ENCODE results near the gene ERCC2. TPM values are rescaled to one million over a fixed set of nuclear protein-coding genes. Genes with fewer than 3 reads are reported as not detected.
A peak's percentile ranks its signal among the peaks of the same experiment; 100 is the strongest.

ERCC2 gene
- total RNA-seq, 1 donor from 2014 or later: 44.7 TPM

DNA sequence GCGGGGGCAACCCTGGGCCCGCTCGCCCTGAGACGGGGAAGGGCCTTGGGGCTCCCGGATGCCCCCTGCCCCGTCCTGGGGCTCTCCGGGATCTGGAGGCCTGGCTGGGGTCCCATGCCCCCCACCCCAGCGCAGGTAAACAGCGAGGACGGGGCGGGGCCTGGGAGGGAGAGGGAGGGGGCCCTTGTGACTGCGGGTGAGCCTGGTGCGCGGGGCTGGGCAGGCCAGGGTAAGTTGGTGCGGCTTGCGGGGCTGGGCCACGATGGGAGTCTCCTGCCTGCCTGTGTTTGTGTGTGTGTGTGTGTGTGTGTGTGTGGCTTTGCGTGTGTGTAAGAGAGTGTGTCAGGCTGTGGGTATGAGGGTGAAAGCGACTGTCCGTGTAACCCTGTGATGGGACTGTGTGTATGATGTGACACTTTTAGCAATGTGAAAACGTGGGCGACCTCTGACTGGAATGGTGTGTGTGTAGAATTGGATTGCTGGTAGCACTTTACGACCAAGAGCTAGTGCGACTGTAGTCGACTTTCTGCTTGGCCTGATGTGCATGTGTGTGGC is 29.4 kb downstream of the ERCC2 start:
- peaks cover 7% of the 10 kb centered on the region for H3K27me3 ChIP-seq (ENCODE audit: insufficient read depth, low read length)
- H3K4me3 ChIP-seq (ENCODE audit: insufficient read depth, low read depth, low read length): no peak overlapping the region
- no peaks in the 10 kb centered on the region for H3K79me2 ChIP-seq (ENCODE audit: insufficient read depth, low read length)
- no peaks in the 10 kb centered on the region for H3K36me3 Mint-ChIP-seq (ENCODE audit: low read depth, unreplicated experiment)
- no peaks in the 10 kb centered on the region for H3K4me1 ChIP-seq (ENCODE audit: insufficient read depth, low read length)
- DNase-seq (ENCODE audit: low read depth) (no peak), FAIRE-seq (peak; percentile 59)
- H3K9ac ChIP-seq (ENCODE audit: low read length): no peak overlapping the region
- H2AFZ ChIP-seq (ENCODE audit: low read depth, low read length): no peak overlapping the region
- peak; percentile 48 for TF ChIP-seq EZH2 (IDR thresholded peaks at IDR 0.05; ENCODE audit: insufficient read depth, low read length)
- TF ChIP-seq CTCF (IDR thresholded peaks at IDR 0.05; ENCODE audit: insufficient read depth, low read depth, low read length): no peak
- no peaks in the 10 kb centered on the region for H3K36me3 ChIP-seq (ENCODE audit: insufficient read depth, low read length)
- H3K4me1 Mint-ChIP-seq (ENCODE audit: low read depth, unreplicated experiment): no peaks in the 10 kb centered on the region
- peaks cover 2% of the 10 kb centered on the region for H3K9me3 Mint-ChIP-seq (ENCODE audit: unreplicated experiment)
- no peaks in the 10 kb centered on the region for H3K9me3 ChIP-seq (ENCODE audit: insufficient read depth, low read depth, low read length)
- H3K4me3 Mint-ChIP-seq (ENCODE audit: unreplicated experiment): no peak overlapping the region
- peaks cover 15% of the 10 kb centered on the region for H3K27me3 Mint-ChIP-seq (ENCODE audit: low read depth, unreplicated experiment)
- peak overlapping the region; percentile 38 for H3K4me2 ChIP-seq (ENCODE audit: low read length)
- H3K27ac ChIP-seq (ENCODE audit: low read depth, low read length): no peak overlapping the region
- H3K27ac Mint-ChIP-seq (ENCODE audit: unreplicated experiment): no peak overlapping the region
- no peaks in the 10 kb centered on the region for H4K20me1 ChIP-seq (ENCODE audit: insufficient read depth, low read length)

GRCh38 chr19:45340232-45340898 is 30.0 kb downstream of the ERCC2 start, which contains the start of gene KLC3:
Gene KLC3, plus strand, starts transcription at chr19:45340750. Its CDS starts 4,792 bp downstream, at chr19:45345542.
- H3K9me3 ChIP-seq (ENCODE audit: insufficient read depth, low read depth, low read length): no peaks in the 10 kb centered on the region
- H3K4me1 ChIP-seq (ENCODE audit: insufficient read depth, low read length): no peaks in the 10 kb centered on the region
- H3K27ac ChIP-seq (ENCODE audit: low read depth, low read length): no peak within 1 kb of the TSS
- no peaks in the 10 kb centered on the region for H3K36me3 ChIP-seq (ENCODE audit: insufficient read depth, low read length)
- H3K27me3 ChIP-seq (ENCODE audit: insufficient read depth, low read length): peaks cover 7% of the 10 kb centered on the region
- DNase-seq (ENCODE audit: low read depth): no peak
- Mint-ChIP-seq H3K36me3 (ENCODE audit: low read depth, unreplicated experiment) (no peaks in the 10 kb centered on the region), H3K27ac (ENCODE audit: unreplicated experiment) (no peak within 1 kb of the TSS), H3K4me3 (ENCODE audit: unreplicated experiment) (peak within 1 kb of the TSS; percentile 72), H3K27me3 (ENCODE audit: low read depth, unreplicated experiment) (peaks cover 12% of the 10 kb centered on the region), H3K9me3 (ENCODE audit: unreplicated experiment) (peaks cover 3% of the 10 kb centered on the region), H3K4me1 (ENCODE audit: low read depth, unreplicated experiment) (no peaks in the 10 kb centered on the region)
- peak within 1 kb of the TSS; percentile 38 for H3K4me2 ChIP-seq (ENCODE audit: low read length)
- no peak within 1 kb of the TSS for H2AFZ ChIP-seq (ENCODE audit: low read depth, low read length)
- H4K20me1 ChIP-seq (ENCODE audit: insufficient read depth, low read length): no peaks in the 10 kb centered on the region
- no peak for FAIRE-seq
- peak; percentile 43 for TF ChIP-seq EZH2 (IDR thresholded peaks at IDR 0.05; ENCODE audit: insufficient read depth, low read length)
- TF ChIP-seq CTCF (IDR thresholded peaks at IDR 0.05; ENCODE audit: insufficient read depth, low read depth, low read length): no peak
- H3K79me2 ChIP-seq (ENCODE audit: insufficient read depth, low read length): no peaks in the 10 kb centered on the region
- H3K4me3 ChIP-seq (ENCODE audit: insufficient read depth, low read depth, low read length): no peak within 1 kb of the TSS
- no peak within 1 kb of the TSS for H3K9ac ChIP-seq (ENCODE audit: low read length)

DNA sequence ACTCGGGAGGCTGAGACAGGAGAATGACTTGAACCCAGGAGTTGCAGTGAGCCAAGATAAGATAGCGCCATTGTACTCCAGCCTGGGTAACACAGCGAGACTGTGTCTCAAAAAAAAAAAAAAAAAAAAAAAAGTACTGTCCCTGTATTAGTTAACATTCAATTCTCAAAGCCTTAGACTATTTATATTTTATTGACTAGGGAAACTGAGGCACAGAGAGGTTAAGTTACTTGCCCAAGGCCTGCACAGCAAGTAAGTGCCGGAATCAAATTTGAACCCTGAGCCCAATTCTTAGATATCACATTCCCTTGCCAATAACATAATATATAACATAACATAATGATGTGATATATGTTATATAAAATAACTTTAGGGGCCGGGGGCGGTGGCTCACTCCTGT is 30.7 kb downstream of the ERCC2 start:
- H3K9me3 ChIP-seq (ENCODE audit: insufficient read depth, low read depth, low read length): no peaks in the 10 kb centered on the region
- H3K4me3 ChIP-seq (ENCODE audit: insufficient read depth, low read depth, low read length): no peak overlapping the region
- Mint-ChIP-seq H3K4me1 (ENCODE audit: low read depth, unreplicated experiment) (no peaks in the 10 kb centered on the region), H3K4me3 (ENCODE audit: unreplicated experiment) (no peak overlapping the region), H3K27me3 (ENCODE audit: low read depth, unreplicated experiment) (peaks cover 12% of the 10 kb centered on the region), H3K9me3 (ENCODE audit: unreplicated experiment) (peaks cover 3% of the 10 kb centered on the region), H3K27ac (ENCODE audit: unreplicated experiment) (no peak overlapping the region), H3K36me3 (ENCODE audit: low read depth, unreplicated experiment) (no peaks in the 10 kb centered on the region)
- peaks cover 7% of the 10 kb centered on the region for H3K27me3 ChIP-seq (ENCODE audit: insufficient read depth, low read length)
- no peak overlapping the region for H3K4me2 ChIP-seq (ENCODE audit: low read length)
- H3K27ac ChIP-seq (ENCODE audit: low read depth, low read length): no peak overlapping the region
- no peaks in the 10 kb centered on the region for H3K4me1 ChIP-seq (ENCODE audit: insufficient read depth, low read length)
- H3K9ac ChIP-seq (ENCODE audit: low read length): no peak overlapping the region
- no peaks in the 10 kb centered on the region for H4K20me1 ChIP-seq (ENCODE audit: insufficient read depth, low read length)
- H3K36me3 ChIP-seq (ENCODE audit: insufficient read depth, low read length): no peaks in the 10 kb centered on the region
- no peak for DNase-seq (ENCODE audit: low read depth)
- FAIRE-seq: no peak
- no peak for TF ChIP-seq EZH2 (IDR thresholded peaks at IDR 0.05; ENCODE audit: insufficient read depth, low read length)
- no peak for TF ChIP-seq CTCF (IDR thresholded peaks at IDR 0.05; ENCODE audit: insufficient read depth, low read depth, low read length)
- H3K79me2 ChIP-seq (ENCODE audit: insufficient read depth, low read length): no peaks in the 10 kb centered on the region
- H2AFZ ChIP-seq (ENCODE audit: low read depth, low read length): no peak overlapping the region
